Brain microvascular endothelial cell (primary cell): ENCODE measurements around the gene HINFP.

Experiments used
- DNase-seq: peaks from one replicate; pipeline ENCODE4 v3.0.0-alpha.2; 2020
- H3K27ac ChIP-seq: fragments of 250-450 bp; sonication (Bioruptor Pico); 2 replicates; pipeline ENCODE4 v1.5.1; 2020; ENCODE audit warnings: mild to moderate bottlenecking, moderate library complexity
- H3K27me3 ChIP-seq: fragments of 250-450 bp; sonication (Bioruptor Pico); replicated peaks from 2 replicates; pipeline ENCODE4 v1.5.1; 2020; ENCODE audit warnings: mild to moderate bottlenecking
- H3K36me3 ChIP-seq: fragments of 250-450 bp; sonication (Bioruptor Pico); replicated peaks from 2 replicates; pipeline ENCODE4 v1.5.1; 2020; ENCODE audit warnings: mild to moderate bottlenecking
- H3K4me3 ChIP-seq: 2 replicates; pipeline ENCODE4 v1.5.1; 2011; ENCODE audit warnings: low read depth, mild to moderate bottlenecking, control low read depth, low read length, moderate library complexity
- CTCF ChIP-seq: IDR thresholded peaks from 2 replicates; pipeline ENCODE4 v1.5.1; 2011; ENCODE audit warnings: low read depth, mild to moderate bottlenecking, moderate library complexity, low read length, control low read depth, inconsistent platforms; ENCODE audit errors: missing control alignments
- in situ Hi-C: cut with HindIII; loops from 2 replicates; pipeline ENCODE4 v1.10.0; 2017; ENCODE audit warnings: low sequenced_read_pairs, low pct_ligation_motif_present

Gene HINFP

GRCh38 chr11:119106564-119107537, 14.5 kb upstream of the HINFP start, which contains the start of gene C2CD2L:
TSS of gene C2CD2L (plus strand) at chr11:119107344. CDS start at chr11:119107742, 398 bp downstream.
- no peak for TF ChIP-seq CTCF

GRCh38 chr11:119107538-119108145, 13.7 kb upstream of the HINFP start:
- no peak for DNase-seq

More at GRCh38 chr11:119106564-119107537, 14.5 kb upstream of the HINFP start, which contains the start of gene C2CD2L:
- in situ Hi-C loops: no loop called here
- Histone ChIP-seq H3K27me3 (no peaks in the 10 kb centered on the region), H3K4me3 (peak within 1 kb of the TSS; percentile 79), H3K27ac (peak within 1 kb of the TSS; percentile 57), H3K36me3 (peaks cover 20% of the 10 kb centered on the region)
- DNase-seq: peak; percentile 79

GRCh38 chr11:119108146-119108856, 13.1 kb upstream of the HINFP start:
- H3K4me3 ChIP-seq: peak overlapping the region; percentile 79
- peaks cover 34% of the 10 kb centered on the region for H3K36me3 ChIP-seq
- H3K27me3 ChIP-seq: no peaks in the 10 kb centered on the region
- TF ChIP-seq CTCF: no peak
- no peak for DNase-seq
- H3K27ac ChIP-seq: no peak overlapping the region
- in situ Hi-C loops: no loop called here

More at GRCh38 chr11:119107538-119108145, 13.7 kb upstream of the HINFP start:
- no peaks in the 10 kb centered on the region for H3K27me3 ChIP-seq
- in situ Hi-C loops: no loop called here
- peak overlapping the region; percentile 4 for H3K27ac ChIP-seq
- H3K36me3 ChIP-seq: peaks cover 28% of the 10 kb centered on the region
- H3K4me3 ChIP-seq: peak overlapping the region; percentile 79
- TF ChIP-seq CTCF: no peak

GRCh38 chr11:119108857-119109221, 12.5 kb upstream of the HINFP start:
- Histone ChIP-seq H3K4me3 (peak overlapping the region; percentile 79), H3K27ac (no peak overlapping the region), H3K36me3 (peaks cover 36% of the 10 kb centered on the region), H3K27me3 (no peaks in the 10 kb centered on the region)
- in situ Hi-C loops: no loop called here
- DNase-seq: no peak
- TF ChIP-seq CTCF: no peak

GRCh38 chr11:119109843-119110242, 11.5 kb upstream of the HINFP start:
- Histone ChIP-seq H3K27me3 (no peaks in the 10 kb centered on the region), H3K27ac (no peak overlapping the region), H3K36me3 (peaks cover 46% of the 10 kb centered on the region), H3K4me3 (no peak overlapping the region)
- in situ Hi-C loops: no loop called here
- DNase-seq: no peak
- TF ChIP-seq CTCF: no peak
